IPS-20b (cell line): ENCODE data around the gene MTF2.
"Not testable (repeated sequence)": the region's sequence is repeated elsewhere in the genome, so short reads cannot be mapped to it uniquely, and the experiment has no call there.

Experiments used
- H3K27ac ChIP-seq: one replicate; pipeline ENCODE4 v1.5.1; 2013; ENCODE audit warnings: low read length
- H3K27me3 ChIP-seq: 2 replicates; pipeline ENCODE4 v1.6.1; 2013; ENCODE audit warnings: mild to moderate bottlenecking, low read length, inconsistent platforms; ENCODE audit not compliant: insufficient read depth
- H3K36me3 ChIP-seq: 2 replicates; pipeline ENCODE4 v1.6.1; 2013; ENCODE audit warnings: low read depth, mild to moderate bottlenecking, inconsistent platforms, low read length, moderate library complexity; ENCODE audit not compliant: insufficient read depth
- H3K4me1 ChIP-seq: 2 replicates; pipeline ENCODE4 v1.6.1; 2013; ENCODE audit warnings: mild to moderate bottlenecking, control low read depth, inconsistent platforms, low read length, moderate library complexity; ENCODE audit not compliant: insufficient read depth
- H3K4me3 ChIP-seq: 2 replicates; pipeline ENCODE4 v1.5.1; 2013; ENCODE audit warnings: mild to moderate bottlenecking, low read length, inconsistent platforms
- H3K9ac ChIP-seq: 2 replicates; pipeline ENCODE4 v1.6.1; 2013; ENCODE audit warnings: low read depth, mild to moderate bottlenecking, inconsistent platforms, low read length, moderate library complexity
- H3K9me3 ChIP-seq: 2 replicates; pipeline ENCODE4 v1.6.1; 2013; ENCODE audit warnings: mild to moderate bottlenecking, low read depth, low read length, inconsistent platforms; ENCODE audit not compliant: insufficient read depth

MTF2 gene

DNA sequence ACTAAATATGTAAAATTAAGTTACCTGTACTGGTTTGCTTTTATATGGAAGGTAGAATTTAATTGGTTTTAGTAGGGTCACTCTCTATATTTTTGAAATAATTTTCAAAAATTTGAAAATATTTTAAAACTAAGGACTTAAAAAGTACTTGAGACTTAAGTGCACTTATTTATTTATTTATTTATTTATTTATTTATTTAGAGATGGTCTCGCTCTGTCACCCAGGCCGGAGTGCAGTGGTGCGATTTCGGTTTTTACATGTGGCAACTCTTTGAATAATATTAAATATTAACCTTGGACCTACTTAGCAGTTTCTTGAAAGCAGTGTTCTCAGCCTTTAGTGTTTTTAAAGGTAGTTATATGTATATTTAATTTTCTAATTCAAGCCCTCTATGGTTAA, 64.7 kb downstream of the MTF2 start:
- H3K4me3 ChIP-seq = no peak overlapping the region
- H3K4me1 ChIP-seq = no peaks in the 10 kb centered on the region
- H3K27ac ChIP-seq = no peak overlapping the region
- H3K27me3 ChIP-seq = no peaks in the 10 kb centered on the region
- peaks cover 39% of the 10 kb centered on the region for H3K36me3 ChIP-seq
- H3K9ac ChIP-seq = no peak overlapping the region
- H3K9me3 ChIP-seq = no peaks in the 10 kb centered on the region

DNA sequence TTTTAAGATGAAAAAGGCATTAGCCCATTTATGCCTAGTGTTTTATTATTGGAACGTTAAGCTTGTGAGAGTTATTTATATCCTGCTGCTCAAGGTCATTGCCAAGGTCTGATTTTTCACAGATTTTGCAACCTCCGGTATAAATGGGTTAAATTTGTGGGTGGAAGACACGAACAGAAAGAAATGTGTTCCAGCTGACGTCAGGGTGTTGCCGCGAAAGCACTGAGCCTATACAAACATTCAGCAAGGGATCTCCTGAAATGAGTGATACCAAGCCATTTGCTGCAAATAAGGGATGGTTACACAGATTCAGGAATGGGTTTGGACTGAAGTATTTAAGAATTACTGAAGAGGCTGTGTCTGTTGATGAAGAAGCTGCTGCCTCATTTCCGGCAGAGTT, 68.9 kb downstream of the MTF2 start:
- no peaks in the 10 kb centered on the region for H3K4me1 ChIP-seq
- H3K27ac ChIP-seq = no peak overlapping the region
- H3K27me3 ChIP-seq = no peaks in the 10 kb centered on the region
- H3K9ac ChIP-seq = no peak overlapping the region
- H3K36me3 ChIP-seq = peaks cover 30% of the 10 kb centered on the region
- no peak overlapping the region for H3K4me3 ChIP-seq
- H3K9me3 ChIP-seq = no peaks in the 10 kb centered on the region

GRCh38 chr1:93150729-93151128, 71.6 kb downstream of the MTF2 start:
- H3K36me3 ChIP-seq = peaks cover 41% of the 10 kb centered on the region

DNA sequence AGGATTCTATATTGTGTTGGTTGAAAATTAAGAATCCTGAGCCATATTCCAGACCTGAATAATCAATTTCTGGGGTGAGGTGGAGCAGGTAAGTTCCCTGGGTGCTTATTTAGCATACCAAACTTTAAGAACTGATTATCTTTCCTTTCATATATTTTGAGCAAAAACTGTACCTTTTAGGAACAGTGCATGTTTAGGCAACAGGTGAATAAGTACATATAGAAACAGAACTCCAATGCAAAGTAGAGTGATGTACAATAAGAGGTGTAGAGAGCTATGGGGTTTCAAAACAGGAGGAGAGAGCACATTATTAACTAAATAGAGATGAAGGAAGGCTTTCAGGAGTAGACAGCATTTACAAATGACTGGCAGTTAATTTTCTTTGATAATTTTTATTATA, 72.4 kb downstream of the MTF2 start:
- no peak overlapping the region for H3K27ac ChIP-seq
- H3K36me3 ChIP-seq = peaks cover 47% of the 10 kb centered on the region
- H3K27me3 ChIP-seq = no peaks in the 10 kb centered on the region
- no peaks in the 10 kb centered on the region for H3K4me1 ChIP-seq
- no peak overlapping the region for H3K4me3 ChIP-seq
- H3K9ac ChIP-seq = no peak overlapping the region
- H3K9me3 ChIP-seq = no peaks in the 10 kb centered on the region

More at GRCh38 chr1:93150729-93151128, 71.6 kb downstream of the MTF2 start:
- H3K27ac ChIP-seq = no peak overlapping the region
- H3K27me3 ChIP-seq = no peaks in the 10 kb centered on the region
- no peaks in the 10 kb centered on the region for H3K4me1 ChIP-seq
- no peak overlapping the region for H3K4me3 ChIP-seq
- no peak overlapping the region for H3K9ac ChIP-seq
- no peaks in the 10 kb centered on the region for H3K9me3 ChIP-seq

- Histone ChIP-seq H3K4me1 (no peaks in the 10 kb centered on the region), H3K27me3 (no peaks in the 10 kb centered on the region), H3K4me3 (no peak overlapping the region), H3K9ac (no peak overlapping the region), H3K9me3 (no peaks in the 10 kb centered on the region), H3K36me3 (peaks cover 47% of the 10 kb centered on the region), H3K27ac (no peak overlapping the region)
These were observed 73.8 kb downstream of the MTF2 start for GRCh38 chr1:93152835-93153234.

DNA sequence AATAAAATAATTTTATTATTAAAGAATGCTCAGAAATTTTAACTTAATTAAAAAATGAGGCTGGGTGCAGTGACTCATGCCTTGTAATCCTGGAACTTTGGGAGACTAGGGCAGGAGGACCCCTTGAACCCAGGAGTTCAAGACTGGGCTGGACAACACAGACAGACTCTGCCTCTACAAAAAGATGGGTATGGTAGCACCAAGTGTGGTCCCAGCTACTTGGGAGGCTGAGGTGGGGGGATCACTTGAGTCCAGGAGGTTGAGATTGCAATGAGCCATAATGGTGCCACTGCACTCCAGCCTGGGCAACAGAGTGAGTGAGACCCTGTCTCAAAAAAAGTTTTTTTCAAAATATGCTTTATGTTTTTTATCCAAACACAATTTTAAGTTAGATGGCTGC, 75.8 kb downstream of the MTF2 start:
- no peak overlapping the region for H3K4me3 ChIP-seq
- H3K4me1 ChIP-seq = no peaks in the 10 kb centered on the region
- H3K27me3 ChIP-seq = no peaks in the 10 kb centered on the region
- no peaks in the 10 kb centered on the region for H3K9me3 ChIP-seq
- peaks cover 58% of the 10 kb centered on the region for H3K36me3 ChIP-seq
- H3K27ac ChIP-seq = no peak overlapping the region
- H3K9ac ChIP-seq = no peak overlapping the region

- H3K9me3 ChIP-seq = no peaks in the 10 kb centered on the region
- H3K36me3 ChIP-seq = peaks cover 54% of the 10 kb centered on the region
- no peaks in the 10 kb centered on the region for H3K4me1 ChIP-seq
- no peak overlapping the region for H3K4me3 ChIP-seq
- no peaks in the 10 kb centered on the region for H3K27me3 ChIP-seq
- H3K9ac ChIP-seq = no peak overlapping the region
- no peak overlapping the region for H3K27ac ChIP-seq
These were observed 76.3 kb downstream of the MTF2 start for GRCh38 chr1:93155335-93155734.

DNA sequence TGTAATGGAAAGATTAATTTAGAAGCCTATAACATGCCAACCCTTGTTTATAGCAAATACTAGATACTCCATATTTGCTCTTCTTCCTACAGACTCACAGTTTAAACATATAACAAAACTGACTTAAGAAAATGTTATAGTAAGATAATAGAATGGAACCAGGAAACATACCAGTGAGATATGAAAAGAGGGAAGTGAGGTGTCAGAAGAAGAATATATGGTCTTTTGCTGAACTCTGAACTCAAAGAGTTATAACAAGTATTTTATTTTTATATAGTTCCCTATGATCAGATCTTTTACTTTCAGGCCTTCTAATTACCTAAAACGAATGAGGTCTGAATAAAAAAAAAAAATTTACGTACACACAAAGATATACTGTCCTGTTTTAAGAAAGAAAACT, 80.3 kb downstream of the MTF2 start:
- H3K27me3 ChIP-seq = no peaks in the 10 kb centered on the region
- no peaks in the 10 kb centered on the region for H3K4me1 ChIP-seq
- H3K36me3 ChIP-seq = peaks cover 28% of the 10 kb centered on the region
- no peak overlapping the region for H3K27ac ChIP-seq
- H3K9me3 ChIP-seq = no peaks in the 10 kb centered on the region
- H3K9ac ChIP-seq = no peak overlapping the region
- H3K4me3 ChIP-seq = no peak overlapping the region

GRCh38 chr1:93163314-93163713, 84.2 kb downstream of the MTF2 start:
- not testable (repeated sequence) for H3K27ac ChIP-seq, H3K4me1 ChIP-seq, H3K4me3 ChIP-seq, H3K27me3 ChIP-seq, H3K9me3 ChIP-seq, H3K9ac ChIP-seq
- peaks cover 11% of the 10 kb centered on the region; the same call in 1 of the 2 replicates for H3K36me3 ChIP-seq

DNA sequence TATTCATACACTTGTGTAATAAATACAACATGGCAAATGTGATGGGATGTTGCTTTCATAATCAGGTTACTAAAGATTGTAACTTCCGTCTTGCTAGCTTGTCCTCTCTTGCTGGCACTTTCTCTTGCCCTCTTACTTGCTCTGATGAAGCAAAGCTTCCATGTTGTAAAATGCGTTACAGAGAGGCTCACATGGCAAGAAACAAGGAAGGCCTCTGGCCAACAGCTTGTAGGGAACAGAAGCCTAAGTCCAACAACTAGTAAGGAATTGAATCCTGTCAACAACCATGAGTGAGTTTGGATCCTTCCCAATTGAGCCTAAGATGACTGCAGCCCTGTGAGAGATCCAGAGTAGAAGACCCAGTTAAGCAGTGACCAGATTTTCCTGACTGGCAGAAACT, 85.7 kb downstream of the MTF2 start:
- Histone ChIP-seq H3K4me3 (no peak overlapping the region), H3K4me1 (no peaks in the 10 kb centered on the region), H3K27me3 (no peaks in the 10 kb centered on the region), H3K9me3 (no peaks in the 10 kb centered on the region), H3K36me3 (0 out of 2 replicates have a peak, but pooled peaks cover under 1% of the 10 kb centered on the region), H3K27ac (no peak overlapping the region), H3K9ac (no peak overlapping the region)

DNA sequence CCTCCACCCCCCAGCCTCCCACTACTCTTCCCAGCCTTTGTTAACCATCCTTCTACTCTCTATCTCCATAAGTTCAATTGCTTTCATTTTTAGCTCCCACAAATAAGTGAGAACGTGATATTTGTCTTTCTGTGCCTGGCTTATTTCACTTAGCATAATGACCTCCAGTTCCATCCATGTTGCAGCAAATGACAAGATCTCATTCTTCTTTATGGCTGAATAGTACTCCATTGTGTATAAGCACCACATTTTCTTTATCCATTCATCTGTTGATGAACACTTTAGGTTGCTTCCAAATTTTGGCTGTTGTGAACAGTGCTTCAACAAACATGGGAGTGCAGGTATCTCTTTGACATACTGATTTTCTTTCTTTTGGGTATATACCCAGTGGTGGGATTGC, 86.8 kb downstream of the MTF2 start:
- H3K4me1 ChIP-seq, H3K9me3 ChIP-seq, H3K27me3 ChIP-seq, H3K36me3 ChIP-seq, H3K4me3 ChIP-seq, H3K27ac ChIP-seq, H3K9ac ChIP-seq: not testable (repeated sequence)

GRCh38 chr1:93167006-93167405, 87.9 kb downstream of the MTF2 start:
- Histone ChIP-seq H3K36me3 (no peaks in the 10 kb centered on the region), H3K4me3 (no peak overlapping the region), H3K9ac (no peak overlapping the region), H3K27ac (no peak overlapping the region), H3K9me3 (no peaks in the 10 kb centered on the region), H3K27me3 (no peaks in the 10 kb centered on the region), H3K4me1 (no peaks in the 10 kb centered on the region)

GRCh38 chr1:93170141-93170678, 91.1 kb downstream of the MTF2 start:
- not testable (repeated sequence) for H3K9me3 ChIP-seq, H3K4me1 ChIP-seq, H3K27me3 ChIP-seq, H3K27ac ChIP-seq, H3K4me3 ChIP-seq, H3K9ac ChIP-seq, H3K36me3 ChIP-seq
